PC-9 (cell line): ENCODE data around the gene TNIP2. TPM values are rescaled to one million over a fixed set of nuclear protein-coding genes. Genes with fewer than 3 reads are reported as not detected.

Source experiments
- BruUV-seq: library from RNA; stranded (reverse); fragments of 400-500 nt; replicated peaks from 2 replicates; lab custom pipeline; 2021; lab: Mats Ljungman, UMichigan
- CTCF ChIA-PET: fragments of 300-600 bp; sonication (Branson Sonifier 250); formaldehyde crosslinking; loops from one replicate; lab custom pipeline; 2022; ENCODE audit warnings: antibody characterized with exemption; lab: Charles Lee
- POLR2A ChIA-PET: fragments of 300-600 bp; sonication (Branson Sonifier 250); formaldehyde crosslinking; loops from one replicate; lab custom pipeline; 2022; ENCODE audit warnings: antibody characterized with exemption; ENCODE audit not compliant: unreplicated experiment; lab: Charles Lee
- DNase-seq, 2 experiments: peaks; one replicate each; pipeline versions ENCODE4 v3.0.0 to v3.0.0-alpha.2; 2015 to 2022; ENCODE audit warnings: mixed read lengths in 1 of 2
- H2AFZ ChIP-seq: fragments of 200-600 bp; sonication (generic); 2 replicates; pipeline ENCODE4 v1.8.1; 2017; ENCODE audit warnings: antibody characterized with exemption
- H3F3A ChIP-seq: fragments of 200-600 bp; sonication (generic); 2 replicates; pipeline ENCODE4 v1.8.1; 2017; ENCODE audit warnings: antibody characterized with exemption, mild to moderate bottlenecking, low read depth; ENCODE audit not compliant: insufficient read depth
- H3K27ac ChIP-seq: fragments of 200-600 bp; sonication (generic); 2 replicates; pipeline ENCODE4 v1.6.1; 2016; ENCODE audit warnings: mixed run types
- H3K27me3 ChIP-seq: fragments of 200-600 bp; sonication (generic); 2 replicates; pipeline ENCODE4 v1.6.1; 2016; ENCODE audit warnings: low read depth, mixed run types; ENCODE audit not compliant: insufficient read depth
- H3K36me3 ChIP-seq: fragments of 200-600 bp; sonication (generic); 2 replicates; pipeline ENCODE4 v1.6.1; 2016; ENCODE audit warnings: low read depth, mixed run types
- H3K4me1 ChIP-seq: fragments of 200-600 bp; sonication (generic); replicated peaks from 2 replicates; pipeline ENCODE4 v1.6.1; 2016; ENCODE audit warnings: mixed run types; ENCODE audit not compliant: insufficient read depth
- H3K4me2 ChIP-seq: fragments of 200-600 bp; sonication (generic); 2 replicates; pipeline ENCODE4 v1.6.1; 2017; ENCODE audit warnings: mixed run types
- H3K4me3 ChIP-seq: fragments of 200-600 bp; sonication (generic); 2 replicates; pipeline ENCODE4 v1.6.1; 2016; ENCODE audit warnings: mixed run types
- H3K79me2 ChIP-seq: fragments of 200-600 bp; sonication (generic); 2 replicates; pipeline ENCODE4 v1.6.1; 2017; ENCODE audit warnings: low read depth, mixed run types
- H3K9me2 ChIP-seq: fragments of 200-600 bp; sonication (generic); 2 replicates; pipeline ENCODE4 v1.8.1; 2017; ENCODE audit warnings: mild to moderate bottlenecking; ENCODE audit not compliant: insufficient read depth
- H3K9me3 ChIP-seq: fragments of 200-600 bp; sonication (generic); 2 replicates; pipeline ENCODE4 v1.8.1; 2016; ENCODE audit warnings: low read depth; ENCODE audit not compliant: insufficient read depth
- H4K20me1 ChIP-seq: fragments of 200-600 bp; sonication (generic); 2 replicates; pipeline ENCODE4 v1.8.1; 2017; ENCODE audit not compliant: insufficient read depth
- EZH2 ChIP-seq: fragments of 200-600 bp; sonication (generic); IDR thresholded peaks from 2 replicates; pipeline ENCODE4 v1.8.0; 2017; ENCODE audit warnings: antibody characterized with exemption, low read depth
- intact Hi-C: fragments of 100-400 bp; cut with micrococcal nuclease; formaldehyde crosslinking; loops from one replicate; pipeline ENCODE4 v1.10.0; 2022; ENCODE audit not compliant: unreplicated experiment
- total RNA-seq: library from RNA; stranded (reverse); gene quantifications from 2 replicates; pipeline ENCODE4 v1.2.3, GENCODE V29; 2021
- TF ChIP-seq, protein P1 (sequence below): fragments of 200-600 bp; sonication (generic); conservative IDR thresholded peaks from 2 replicates; pipeline ENCODE4 v1.6.1; 2017; ENCODE audit warnings: mixed run types, antibody characterized with exemption, mild to moderate bottlenecking, moderate library complexity

Gene TNIP2
- total RNA-seq, 1 experiment from 2014 or later: 37.1 TPM

DNA sequence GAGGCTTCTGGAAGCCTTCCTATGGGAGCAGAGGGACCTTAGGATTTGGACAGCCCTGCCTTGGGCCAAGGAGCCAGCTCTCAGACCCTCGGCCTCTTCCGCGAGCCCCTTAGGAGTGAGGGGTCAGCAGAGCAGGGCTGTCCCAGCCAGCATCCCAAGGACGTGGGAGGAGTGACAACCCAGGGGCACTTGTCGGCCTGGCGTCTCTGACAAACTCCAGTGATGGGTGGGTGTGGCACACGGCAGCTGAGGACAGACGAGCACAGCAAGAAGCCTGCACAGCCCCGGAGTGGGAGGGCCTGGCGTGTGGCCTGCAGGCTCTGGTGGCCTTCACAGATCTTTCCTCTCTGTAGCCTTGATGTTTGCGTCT is 11.6 kb upstream of the TNIP2 start:
- H3K9me3 ChIP-seq: no peaks in the 10 kb centered on the region
- TF ChIP-seq, protein P1, sequence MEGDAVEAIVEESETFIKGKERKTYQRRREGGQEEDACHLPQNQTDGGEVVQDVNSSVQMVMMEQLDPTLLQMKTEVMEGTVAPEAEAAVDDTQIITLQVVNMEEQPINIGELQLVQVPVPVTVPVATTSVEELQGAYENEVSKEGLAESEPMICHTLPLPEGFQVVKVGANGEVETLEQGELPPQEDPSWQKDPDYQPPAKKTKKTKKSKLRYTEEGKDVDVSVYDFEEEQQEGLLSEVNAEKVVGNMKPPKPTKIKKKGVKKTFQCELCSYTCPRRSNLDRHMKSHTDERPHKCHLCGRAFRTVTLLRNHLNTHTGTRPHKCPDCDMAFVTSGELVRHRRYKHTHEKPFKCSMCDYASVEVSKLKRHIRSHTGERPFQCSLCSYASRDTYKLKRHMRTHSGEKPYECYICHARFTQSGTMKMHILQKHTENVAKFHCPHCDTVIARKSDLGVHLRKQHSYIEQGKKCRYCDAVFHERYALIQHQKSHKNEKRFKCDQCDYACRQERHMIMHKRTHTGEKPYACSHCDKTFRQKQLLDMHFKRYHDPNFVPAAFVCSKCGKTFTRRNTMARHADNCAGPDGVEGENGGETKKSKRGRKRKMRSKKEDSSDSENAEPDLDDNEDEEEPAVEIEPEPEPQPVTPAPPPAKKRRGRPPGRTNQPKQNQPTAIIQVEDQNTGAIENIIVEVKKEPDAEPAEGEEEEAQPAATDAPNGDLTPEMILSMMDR: no peak
- H2AFZ ChIP-seq: no peak overlapping the region
- no peak overlapping the region for H3K4me3 ChIP-seq
- no peak for DNase-seq
- BruUV-seq: no TSS peak
- no peaks in the 10 kb centered on the region for H3K9me2 ChIP-seq
- H3K27me3 ChIP-seq: no peaks in the 10 kb centered on the region
- ChIA-PET POLR2A (no interaction called here), CTCF (no interaction called here)
- H3K79me2 ChIP-seq: no peaks in the 10 kb centered on the region
- no peak overlapping the region for H3K4me2 ChIP-seq
- no peaks in the 10 kb centered on the region for H3F3A ChIP-seq
- H3K36me3 ChIP-seq: no peaks in the 10 kb centered on the region
- H3K27ac ChIP-seq: no peak overlapping the region
- intact Hi-C loops: no loop called here
- H3K4me1 ChIP-seq: no peaks in the 10 kb centered on the region
- H4K20me1 ChIP-seq: no peaks in the 10 kb centered on the region

DNA sequence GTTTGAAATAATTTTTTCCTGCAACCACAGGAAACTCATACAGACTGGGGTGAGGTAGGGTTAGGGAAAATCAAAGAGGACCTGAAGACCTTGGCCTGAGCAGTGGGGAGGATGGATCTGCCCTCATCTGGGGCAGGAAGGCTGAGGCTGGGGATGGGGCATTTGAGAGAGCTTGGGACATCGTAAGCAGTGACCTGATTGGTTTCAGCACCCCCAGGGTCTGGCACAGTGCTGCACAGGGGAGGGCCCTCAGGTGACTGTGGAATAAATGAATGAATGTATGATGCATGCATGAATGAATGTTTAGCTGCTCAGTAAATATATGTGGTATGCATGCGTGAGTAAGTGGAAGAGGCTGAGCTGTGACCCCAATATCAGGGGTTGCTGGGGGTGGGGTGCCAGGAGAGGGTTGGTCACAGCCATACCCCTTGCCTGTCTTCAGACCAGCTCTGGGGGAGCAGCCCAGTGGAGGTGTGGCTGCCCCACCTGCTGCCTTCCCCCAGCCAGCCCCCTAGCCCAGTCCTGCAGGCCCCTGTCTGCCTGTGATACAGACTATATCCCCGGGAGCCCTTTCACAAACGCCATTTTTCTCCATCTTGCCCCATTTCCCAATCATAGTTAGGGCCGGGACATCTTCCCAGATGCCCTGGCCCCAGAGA is 11.0 kb upstream of the TNIP2 start:
- no peak overlapping the region for H3K27ac ChIP-seq
- H3K4me1 ChIP-seq: no peaks in the 10 kb centered on the region
- intact Hi-C loops: no loop called here
- BruUV-seq: no TSS peak
- H3K4me2 ChIP-seq: no peak overlapping the region
- TF ChIP-seq, protein P1: no peak
- TF ChIP-seq EZH2: no peak
- DNase-seq: no peak
- no peaks in the 10 kb centered on the region for H3K79me2 ChIP-seq
- H3K9me3 ChIP-seq: no peaks in the 10 kb centered on the region
- CTCF ChIA-PET: no interaction called here
- H3K4me3 ChIP-seq: no peak overlapping the region
- H3K27me3 ChIP-seq: no peaks in the 10 kb centered on the region
- POLR2A ChIA-PET: interaction anchor here (0.6 kb wide), 1 partner anchor 307 kb away, joined by 16 read pairs; the partner anchor contains the start of genes HTT and HTT-AS
- no peak overlapping the region for H2AFZ ChIP-seq
- H3F3A ChIP-seq: no peaks in the 10 kb centered on the region
- no peaks in the 10 kb centered on the region for H3K9me2 ChIP-seq
- no peaks in the 10 kb centered on the region for H4K20me1 ChIP-seq
- no peaks in the 10 kb centered on the region for H3K36me3 ChIP-seq

DNA sequence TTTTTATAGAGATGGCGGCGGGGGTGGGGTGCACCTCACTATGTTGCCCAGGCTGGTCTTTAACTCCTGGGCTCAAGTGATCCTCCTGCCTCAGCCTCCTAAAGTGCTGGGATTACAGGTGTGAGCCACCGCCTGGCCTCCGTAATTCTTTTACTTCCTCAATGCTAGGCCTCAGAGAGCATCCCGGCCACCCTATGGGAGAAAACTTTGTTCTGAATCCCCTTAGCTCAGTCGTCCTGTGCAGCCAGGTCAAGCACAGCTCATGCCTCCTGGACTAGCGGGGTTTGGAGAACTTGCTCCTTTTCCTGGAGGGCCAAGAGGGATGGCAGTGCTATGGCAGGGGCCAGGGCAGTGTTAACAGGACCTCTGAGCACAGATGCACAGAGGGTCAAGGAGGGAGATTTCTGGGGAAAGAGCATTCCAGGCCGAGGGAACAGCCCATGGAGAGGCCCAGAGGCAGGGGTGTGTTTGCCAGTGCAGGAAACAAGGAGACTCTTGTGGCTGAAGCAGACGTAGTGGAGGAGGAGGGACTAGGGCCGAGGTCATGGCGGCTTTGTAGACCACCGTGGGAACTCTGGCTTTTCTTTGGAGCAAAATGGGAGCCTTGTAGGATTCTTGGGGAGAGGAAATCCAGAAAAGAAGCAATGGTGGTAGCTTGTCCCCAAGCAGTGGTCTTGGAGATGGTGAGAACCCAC is 9.8 kb upstream of the TNIP2 start:
- Histone ChIP-seq H3K4me3 (no peak overlapping the region), H3K36me3 (no peaks in the 10 kb centered on the region), H3F3A (no peaks in the 10 kb centered on the region), H2AFZ (no peak overlapping the region), H3K4me1 (no peaks in the 10 kb centered on the region), H4K20me1 (no peaks in the 10 kb centered on the region), H3K9me3 (no peaks in the 10 kb centered on the region), H3K27ac (no peak overlapping the region), H3K27me3 (no peaks in the 10 kb centered on the region), H3K9me2 (no peaks in the 10 kb centered on the region), H3K4me2 (no peak overlapping the region), H3K79me2 (no peaks in the 10 kb centered on the region)
- TF ChIP-seq, protein P1: no peak
- no peak for TF ChIP-seq EZH2
- ChIA-PET POLR2A (no interaction called here), CTCF (interaction anchor here (0.6 kb wide), 1 partner anchor 100 kb away, joined by 8 read pairs; no protein-coding TSS in a partner anchor)
- BruUV-seq: no TSS peak
- intact Hi-C loops: no loop called here
- DNase-seq: no peak
